Glutamatergic neuron (in vitro differentiated cells): Measurements from ENCODE around the gene KIF26B. TPM values are rescaled to one million over a fixed set of nuclear protein-coding genes. Genes with fewer than 3 reads are reported as not detected.

Source experiments
- DNase-seq: peaks from one replicate; pipeline ENCODE4 v3.0.0; 2022
- H3K27ac Mint-ChIP-seq: one replicate; pipeline ENCODE4 v1.8.0; 2020; ENCODE audit warnings: mild to moderate bottlenecking, mixed read lengths, inconsistent platforms; ENCODE audit not compliant: unreplicated experiment
- H3K27me3 Mint-ChIP-seq: one replicate; pipeline ENCODE4 v1.8.0; 2020; ENCODE audit warnings: mild to moderate bottlenecking, moderate library complexity, mixed read lengths, inconsistent platforms; ENCODE audit not compliant: unreplicated experiment
- H3K36me3 Mint-ChIP-seq: one replicate; pipeline ENCODE4 v1.8.0; 2020; ENCODE audit warnings: mild to moderate bottlenecking, mixed read lengths, inconsistent platforms; ENCODE audit not compliant: unreplicated experiment
- H3K4me1 Mint-ChIP-seq: one replicate; pipeline ENCODE4 v1.8.0; 2020; ENCODE audit warnings: mild to moderate bottlenecking, low read depth, mixed read lengths, inconsistent platforms; ENCODE audit not compliant: unreplicated experiment
- H3K4me3 Mint-ChIP-seq: one replicate; pipeline ENCODE4 v1.8.0; 2020; ENCODE audit warnings: mild to moderate bottlenecking, mixed read lengths, inconsistent platforms; ENCODE audit not compliant: unreplicated experiment
- H3K9me3 Mint-ChIP-seq: one replicate; pipeline ENCODE4 v1.8.0; 2020; ENCODE audit warnings: mild to moderate bottlenecking, moderate library complexity, mixed read lengths, inconsistent platforms; ENCODE audit not compliant: unreplicated experiment
- CTCF ChIP-seq: fragments of 200-600 bp; sonication (generic); IDR thresholded peaks from one replicate; pipeline ENCODE4 v1.5.0; 2021; ENCODE audit not compliant: partially characterized antibody, unreplicated experiment
- total RNA-seq: library from RNA; stranded (reverse); fragmentation: NEBNext Ultra II Directional; extraction: Animal tissue kit (Norgen Biotek cat#: 25700); gene quantifications from one replicate; pipeline ENCODE4 v1.2.1, GENCODE V29; 2021; ENCODE audit not compliant: unreplicated experiment

KIF26B gene
- total RNA-seq, 1 donor from 2014 or later: 2.4 TPM

- Mint-ChIP-seq H3K9me3 (peaks cover 6% of the 10 kb centered on the region), H3K27ac (no peak overlapping the region)
Measured at GRCh38 chr1:245155272-245156040, 671 bp downstream of the KIF26B start.

GRCh38 chr1:245156041-245156735 lies 1.4 kb downstream of the KIF26B start:
- TF ChIP-seq CTCF: peak; percentile 89
- Mint-ChIP-seq H3K9me3 (peaks cover 7% of the 10 kb centered on the region), H3K27ac (no peak overlapping the region), H3K4me1 (peaks cover 2% of the 10 kb centered on the region), H3K27me3 (peaks cover 7% of the 10 kb centered on the region), H3K36me3 (peaks cover 8% of the 10 kb centered on the region), H3K4me3 (peak overlapping the region; percentile 92)
- DNase-seq: peak; percentile 95

More at GRCh38 chr1:245155272-245156040, 671 bp downstream of the KIF26B start:
- peaks cover 8% of the 10 kb centered on the region for H3K36me3 Mint-ChIP-seq
- peak overlapping the region; percentile 92 for H3K4me3 Mint-ChIP-seq
- peaks cover 2% of the 10 kb centered on the region for H3K4me1 Mint-ChIP-seq
- H3K27me3 Mint-ChIP-seq: peaks cover 7% of the 10 kb centered on the region
- TF ChIP-seq CTCF: no peak
- DNase-seq: peak; percentile 35

- peaks cover 2% of the 10 kb centered on the region for H3K4me1 Mint-ChIP-seq
- peak; percentile 43 for DNase-seq
- H3K36me3 Mint-ChIP-seq: peaks cover 8% of the 10 kb centered on the region
- TF ChIP-seq CTCF: peak; percentile 9
- H3K4me3 Mint-ChIP-seq: peak overlapping the region; percentile 92
- H3K27ac Mint-ChIP-seq: peak overlapping the region; percentile 72
- peaks cover 7% of the 10 kb centered on the region for H3K27me3 Mint-ChIP-seq
- H3K9me3 Mint-ChIP-seq: peaks cover 7% of the 10 kb centered on the region
Measured at GRCh38 chr1:245156736-245157505, 2.1 kb downstream of the KIF26B start.

GRCh38 chr1:245158913-245159312 lies 4.1 kb downstream of the KIF26B start:
- H3K9me3 Mint-ChIP-seq: peaks cover 7% of the 10 kb centered on the region
- no peak overlapping the region for H3K4me3 Mint-ChIP-seq
- H3K27me3 Mint-ChIP-seq: peaks cover 5% of the 10 kb centered on the region
- H3K4me1 Mint-ChIP-seq: peaks cover 2% of the 10 kb centered on the region
- H3K27ac Mint-ChIP-seq: no peak overlapping the region
- TF ChIP-seq CTCF: no peak
- no peak for DNase-seq
- H3K36me3 Mint-ChIP-seq: peaks cover 8% of the 10 kb centered on the region
